ENCODE data around the gene PAMR1. TPM values are rescaled to one million over a fixed set of nuclear protein-coding genes. Genes with fewer than 3 reads are reported as not detected.

Gene PAMR1
- total and polyA plus RNA-seq, 9 of the 15 experiments (the other 6 are each of a cell fraction or from before 2014, with no cell fraction given): not detected

GRCh38 chr11:35539256-35539655, 13.8 kb upstream of the PAMR1 start (continued):
- no peak for TF ChIP-seq CREB3 (tag; conservative IDR thresholded peaks at IDR 0.05; ENCODE audit: low read depth)

GRCh38 chr11:35536470-35536869, 11.1 kb upstream of the PAMR1 start:
- 4% methylated on average over 7 of the region's 7 CpGs for WGBS (ENCODE audit: insufficient coverage, low coverage, missing lambda C conversion rate)
- no peaks in the 10 kb centered on the region for H3K4me1 ChIP-seq (replicated peaks in 1 of 2; ENCODE audit: control insufficient read depth in 2 of 2, insufficient read depth in 2 of 2, low read length in 2 of 2)
- BruUV-seq (replicated peaks): no TSS peak
- FAIRE-seq (no peak), ATAC-seq (no peak), DNase-seq (ENCODE audit: extremely low read depth in 1 of 4, low spot score in 3 of 4) (no peak)
- ChIA-PET CTCF (ENCODE audit: low intra/inter-chr PET ratio) (no interaction called here), POLR2A (no interaction called here)
- no peak for TF ChIP-seq CBX3 (IDR thresholded peaks at IDR 0.05; ENCODE audit: borderline replicate concordance in 1 of 2, low read length in 2 of 2)
- no peak for TF ChIP-seq KAT7 (CRISPR knock-in tag; IDR thresholded peaks at IDR 0.05; ENCODE audit: borderline replicate concordance)
- TF ChIP-seq THRAP3 (IDR thresholded peaks at IDR 0.05; ENCODE audit: borderline replicate concordance): no peak
- TF ChIP-seq ZNF121 (CRISPR knock-in tag; conservative IDR thresholded peaks at IDR 0.05): no peak
- TF ChIP-seq KLF13 (tag; IDR thresholded peaks at IDR 0.05; ENCODE audit: borderline replicate concordance, low read depth): no peak
- no peak for TF ChIP-seq ATF2 (CRISPR knock-in tag; IDR thresholded peaks at IDR 0.05)
- no peak for TF ChIP-seq ZNF316 (IDR thresholded peaks at IDR 0.05)
- H3K9me1 ChIP-seq (ENCODE audit: control insufficient read depth, insufficient read depth, low read length): no peaks in the 10 kb centered on the region
- no peak overlapping the region for H3K9ac ChIP-seq (ENCODE audit: insufficient read depth in 1 of 2, low read depth in 2 of 2, low read length in 2 of 2)
- no peaks in the 10 kb centered on the region for H3K36me3 ChIP-seq (ENCODE audit: control insufficient read depth, insufficient read depth, low read length)
- no peaks in the 10 kb centered on the region for H3K79me2 ChIP-seq (ENCODE audit: control insufficient read depth, insufficient read depth, low read length)
- H3K9me3 ChIP-seq (replicated peaks; ENCODE audit: control insufficient read depth, insufficient read depth, low read depth, low read length): no peaks in the 10 kb centered on the region
- intact Hi-C loops (cut with micrococcal nuclease) (no loop called here), in situ Hi-C loops (cut with MboI) (no loop called here)
- no peak overlapping the region for H3K4me2 ChIP-seq (ENCODE audit: insufficient read depth, low read length)
- no peak overlapping the region for H3K27ac ChIP-seq (ENCODE audit: extremely low read depth, low read depth, low read length)
- no peak overlapping the region for H2AFZ ChIP-seq (ENCODE audit: low read depth, low read length)
- no peak overlapping the region for H3K4me3 ChIP-seq
- peaks cover 0 to 10% of the 10 kb centered on the region in 2 experiments; a peak in 3 of 5 replicates for H3K27me3 ChIP-seq (ENCODE audit: control insufficient read depth in 2 of 2, insufficient read depth in 2 of 2, low read length in 2 of 2)
- no peaks in the 10 kb centered on the region for H4K20me1 ChIP-seq (replicated peaks; ENCODE audit: control insufficient read depth, insufficient read depth, low read length)

All from K562 (cell line).